K562 (cell line): ENCODE data around the gene RNASE13. TPM values are rescaled to one million over a fixed set of nuclear protein-coding genes. Genes with fewer than 3 reads are reported as not detected.

ENCODE experiments used
- AFF1 ChIP-seq, 2 experiments: fragments of 450-650 bp; IDR thresholded peaks; 2 replicates each; pipeline ENCODE4 v1.6.1; 2018; ENCODE audit warnings: mild to moderate bottlenecking in 2 of 2, low read depth in 1 of 2; ENCODE audit not compliant: partially characterized antibody in 2 of 2
- ARID4B ChIP-seq: sonication (generic); formaldehyde crosslinking; IDR thresholded peaks from 2 replicates; pipeline ENCODE4 v1.8.0; 2022; ENCODE audit warnings: mild to moderate bottlenecking, missing genetic modification reagents
- CGGBP1 ChIP-seq: fragments of 250-450 bp; sonication (Bioruptor Pico); IDR thresholded peaks from 2 replicates; pipeline ENCODE4 v1.9.0; 2021; ENCODE audit warnings: mild to moderate bottlenecking
- HNRNPL ChIP-seq: fragments of 200-400 bp; formaldehyde crosslinking; IDR thresholded peaks from 2 replicates; pipeline ENCODE4 v1.6.1; 2017; ENCODE audit warnings: low read depth, mild to moderate bottlenecking, low read length
- polyA plus RNA-seq, 8 experiments: library from polyadenylated mRNA; depleted of rRNA in 4 of 8; stranded (reverse) in 5 of 8; unstranded in 3 of 8; fragments of >200 nt; fragmentation: Nextera tagmentation in 2 of 8; fragmentation: Illumina TruSeq in 1 of 8; extraction: Ambion mirVana in 2 of 8; extraction: Trizol in 1 of 8; gene quantifications; 2 replicates each; pipeline versions ENCODE4 v1.2.1 to v1.2.3, GENCODE V29; 2011 to 2014; ENCODE audit warnings: inconsistent platforms in 1 of 8, missing spikeins in 1 of 8
- total RNA-seq, 7 experiments: library from RNA; depleted of rRNA in 6 of 7; stranded (reverse); fragments of >200 nt in 6 of 7; fragmentation: Illumina TruSeq in 2 of 7; extraction: Trizol in 2 of 7; gene quantifications; 2 replicates each; pipeline versions ENCODE4 v1.2.1 to v1.2.3, GENCODE V29; 2011 to 2021; ENCODE audit warnings: low replicate concordance in 1 of 7

The RNASE13 gene
- total and polyA plus RNA-seq, 9 of the 15 experiments (the other 6 are each of a cell fraction or from before 2014, with no cell fraction given): not detected

- TF ChIP-seq HNRNPL: no peak
- no peak for TF ChIP-seq CGGBP1 (CRISPR knock-in tag)
- TF ChIP-seq ARID4B (CRISPR knock-in tag): no peak
- TF ChIP-seq AFF1 (IDR thresholded peaks at IDR 0.05; ENCODE audit: low read depth in 1 of 2, partially characterized antibody in 2 of 2): no peak
These were observed 2.1 kb downstream of the RNASE13 start (continued) for GRCh38 chr14:21032326-21033132.
